ENCODE data around the gene PCSK5.

DNA sequence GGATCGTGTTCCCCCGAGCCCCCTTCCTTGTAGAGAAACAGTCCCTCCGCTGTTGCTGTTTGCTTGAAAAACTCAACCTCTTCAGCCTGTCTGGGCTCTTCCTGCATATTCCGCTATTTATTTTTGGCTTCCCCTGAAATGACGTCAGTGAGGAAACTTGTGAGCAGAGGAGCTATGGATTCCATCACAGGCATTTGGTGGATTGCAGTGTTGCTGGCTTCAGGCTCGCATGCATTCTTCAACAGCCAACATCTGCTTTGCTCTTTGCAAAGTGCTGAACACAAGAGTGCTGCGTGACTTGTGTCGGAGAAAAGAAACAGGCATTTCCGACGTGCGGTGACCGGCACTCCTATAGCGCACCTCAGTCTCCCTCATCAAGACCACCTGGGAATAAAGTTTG, 271.1 kb downstream of the PCSK5 start:
- TF ChIP-seq, protein P1, sequence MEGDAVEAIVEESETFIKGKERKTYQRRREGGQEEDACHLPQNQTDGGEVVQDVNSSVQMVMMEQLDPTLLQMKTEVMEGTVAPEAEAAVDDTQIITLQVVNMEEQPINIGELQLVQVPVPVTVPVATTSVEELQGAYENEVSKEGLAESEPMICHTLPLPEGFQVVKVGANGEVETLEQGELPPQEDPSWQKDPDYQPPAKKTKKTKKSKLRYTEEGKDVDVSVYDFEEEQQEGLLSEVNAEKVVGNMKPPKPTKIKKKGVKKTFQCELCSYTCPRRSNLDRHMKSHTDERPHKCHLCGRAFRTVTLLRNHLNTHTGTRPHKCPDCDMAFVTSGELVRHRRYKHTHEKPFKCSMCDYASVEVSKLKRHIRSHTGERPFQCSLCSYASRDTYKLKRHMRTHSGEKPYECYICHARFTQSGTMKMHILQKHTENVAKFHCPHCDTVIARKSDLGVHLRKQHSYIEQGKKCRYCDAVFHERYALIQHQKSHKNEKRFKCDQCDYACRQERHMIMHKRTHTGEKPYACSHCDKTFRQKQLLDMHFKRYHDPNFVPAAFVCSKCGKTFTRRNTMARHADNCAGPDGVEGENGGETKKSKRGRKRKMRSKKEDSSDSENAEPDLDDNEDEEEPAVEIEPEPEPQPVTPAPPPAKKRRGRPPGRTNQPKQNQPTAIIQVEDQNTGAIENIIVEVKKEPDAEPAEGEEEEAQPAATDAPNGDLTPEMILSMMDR (IDR thresholded peaks at IDR 0.05; ENCODE audit: low read length) = no peak
- no peak for TF ChIP-seq EZH2 (optimal IDR thresholded peaks at IDR 0.05; ENCODE audit: low read depth, low read length)
